GM03348 (cell line): ENCODE measurements around the gene RASGEF1B.
"Not testable (repeated sequence)": the region's sequence is repeated elsewhere in the genome, so short reads cannot be mapped to it uniquely, and the experiment has no call there.

Experiments
- DNase-seq: peaks from one replicate; pipeline ENCODE4 v3.0.0; 2012; ENCODE audit warnings: low spot score

Gene RASGEF1B

GRCh38 chr4:81429031-81429430, 42.7 kb downstream of the RASGEF1B start:
- no peak for DNase-seq

GRCh38 chr4:81428002-81428401, 43.7 kb downstream of the RASGEF1B start:
- no peak for DNase-seq

- no peak for DNase-seq
These were observed 44.3 kb downstream of the RASGEF1B start for GRCh38 chr4:81427344-81427821.

- no peak for DNase-seq
These were observed 44.9 kb downstream of the RASGEF1B start for GRCh38 chr4:81426770-81427289.

DNA sequence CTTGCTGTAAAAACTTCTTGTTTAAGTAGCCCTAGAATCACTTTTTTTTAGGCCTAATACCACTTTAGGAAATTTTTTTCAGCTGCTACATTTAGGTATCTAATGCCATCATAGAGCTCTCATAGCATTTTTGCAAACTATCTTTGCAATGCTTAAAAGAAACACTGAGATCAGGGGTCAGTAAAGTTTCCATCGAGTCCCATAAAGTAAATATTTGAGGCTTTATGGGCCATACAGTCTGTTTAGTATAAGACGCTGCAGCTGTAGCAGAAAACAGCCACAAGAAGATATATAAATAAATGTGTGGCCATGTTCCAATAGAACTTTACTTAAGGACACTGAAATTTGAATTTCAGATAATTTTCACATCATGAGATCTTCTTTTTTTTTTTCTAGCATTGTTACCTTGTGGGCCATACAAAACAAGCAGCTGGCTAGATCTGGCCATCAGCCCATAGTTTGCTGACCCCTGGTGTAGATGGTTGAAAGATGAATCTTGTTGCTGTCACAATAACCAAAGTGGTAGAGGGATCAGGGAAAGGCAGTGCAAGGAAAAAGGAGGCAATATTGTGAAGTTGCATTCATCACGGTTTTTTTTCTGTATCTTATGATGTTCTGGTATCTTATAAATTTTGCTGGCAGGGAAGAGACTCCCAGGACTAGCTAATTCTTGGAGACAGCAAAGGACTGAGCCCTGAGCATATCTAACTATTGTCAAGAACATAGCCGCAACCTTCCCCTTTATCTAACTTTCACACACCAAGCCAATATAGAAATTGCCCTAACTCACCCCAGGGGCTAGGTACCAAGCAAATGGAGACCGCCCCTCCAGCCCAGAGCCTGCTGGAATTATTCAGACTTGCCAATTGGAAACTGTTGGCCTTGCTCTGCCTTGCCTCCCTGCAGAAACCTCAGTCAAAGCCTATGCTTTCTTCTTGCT, 46.6 kb downstream of the RASGEF1B start:
- DNase-seq: no peak

DNA sequence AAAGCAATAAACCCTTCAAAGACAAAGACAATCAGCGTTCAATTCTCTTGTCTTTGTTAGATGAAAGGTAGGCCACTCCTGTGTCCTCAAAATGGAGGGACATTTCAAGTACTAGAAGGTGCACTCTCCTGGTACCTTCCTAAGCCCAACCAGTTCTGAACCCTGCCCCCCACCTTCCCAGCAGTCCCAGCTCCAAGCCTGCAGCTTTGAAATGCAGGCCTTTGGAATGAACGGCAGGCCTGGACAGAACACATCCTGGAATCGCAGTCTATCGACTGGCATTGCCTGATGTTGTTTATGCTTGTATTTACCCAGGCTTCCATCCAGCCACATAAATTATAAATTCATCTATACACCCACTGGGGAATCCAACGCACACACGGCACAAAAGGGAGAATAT, 47.4 kb downstream of the RASGEF1B start:
- no peak for DNase-seq

DNA sequence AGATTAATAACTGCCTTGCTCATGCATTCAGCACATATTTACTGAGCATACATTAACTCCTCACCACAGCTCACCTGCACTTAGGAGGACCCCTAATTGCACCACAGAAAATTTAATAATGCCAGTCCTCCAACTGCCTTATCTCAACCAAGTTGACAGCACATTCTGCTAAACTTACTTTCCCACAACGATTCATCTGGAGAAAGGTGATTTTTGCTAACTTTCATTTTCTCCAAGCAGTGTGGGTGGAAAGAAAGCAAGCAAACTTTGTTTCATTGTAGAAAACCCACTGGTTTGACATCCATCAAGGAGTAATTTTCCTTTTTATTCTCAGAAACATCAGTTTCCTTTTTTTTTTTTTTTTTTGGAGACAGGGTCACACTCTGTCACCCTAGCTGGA, 49.1 kb downstream of the RASGEF1B start:
- no peak for DNase-seq

DNA sequence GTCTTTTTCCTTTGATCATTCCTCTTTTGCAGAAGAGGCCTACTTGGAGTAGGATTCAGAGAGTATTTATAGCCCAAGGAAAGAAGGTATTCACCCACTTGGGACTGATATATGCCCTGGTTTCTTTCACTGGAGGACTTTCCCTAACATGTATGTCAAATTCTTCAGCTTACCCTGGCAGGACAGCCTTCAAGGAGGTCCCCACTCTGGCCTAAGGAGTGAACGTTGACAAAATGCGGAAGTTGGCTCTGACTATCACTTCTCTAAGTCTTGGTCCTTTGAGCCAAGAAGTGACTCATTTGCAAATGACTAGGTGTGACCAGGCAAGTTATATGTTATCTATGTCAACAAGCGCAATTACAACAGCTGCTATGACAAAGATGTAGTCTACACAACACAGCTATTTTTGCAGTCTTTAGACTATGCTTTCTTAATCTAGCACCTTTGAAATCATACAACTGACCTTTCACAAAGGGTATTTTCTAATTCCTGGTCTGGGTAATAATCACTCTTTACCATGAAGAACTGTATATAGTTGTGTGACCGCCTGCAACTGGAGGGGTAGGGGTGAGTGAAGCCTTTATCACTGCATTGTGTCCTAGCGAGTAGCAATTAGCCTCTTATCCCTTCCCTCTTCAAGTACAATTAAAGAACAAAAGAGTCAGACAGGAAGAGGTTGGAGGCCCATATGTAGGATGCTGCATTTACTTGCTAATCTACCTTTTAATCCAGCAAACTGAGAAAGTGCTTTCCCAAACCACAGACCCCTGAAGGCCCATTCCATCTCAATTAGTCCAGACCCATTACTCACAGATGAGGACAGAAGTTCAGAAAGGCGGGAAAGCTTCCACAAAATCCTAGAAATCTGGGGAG, 50.1 kb downstream of the RASGEF1B start:
- no peak for DNase-seq

DNA sequence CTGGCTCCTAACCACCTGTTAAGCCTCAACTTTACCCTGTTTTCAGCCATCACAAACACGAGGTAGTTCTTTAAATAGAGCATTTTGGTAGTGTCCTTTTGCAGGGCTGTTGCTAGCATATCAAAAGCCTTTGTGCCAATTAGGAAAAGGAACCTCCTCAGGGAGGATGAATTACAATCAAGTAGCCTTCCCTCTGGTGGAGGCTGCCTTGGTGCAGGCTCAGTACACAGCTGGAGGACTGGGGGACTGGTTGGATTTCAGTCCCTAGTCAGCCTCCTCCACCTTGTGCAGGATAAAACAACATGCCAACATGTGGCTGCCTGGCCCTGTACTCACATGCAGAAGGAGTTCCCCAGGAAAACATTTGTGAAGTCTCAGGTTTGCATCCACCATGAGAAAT, 53.1 kb downstream of the RASGEF1B start:
- no peak for DNase-seq

DNA sequence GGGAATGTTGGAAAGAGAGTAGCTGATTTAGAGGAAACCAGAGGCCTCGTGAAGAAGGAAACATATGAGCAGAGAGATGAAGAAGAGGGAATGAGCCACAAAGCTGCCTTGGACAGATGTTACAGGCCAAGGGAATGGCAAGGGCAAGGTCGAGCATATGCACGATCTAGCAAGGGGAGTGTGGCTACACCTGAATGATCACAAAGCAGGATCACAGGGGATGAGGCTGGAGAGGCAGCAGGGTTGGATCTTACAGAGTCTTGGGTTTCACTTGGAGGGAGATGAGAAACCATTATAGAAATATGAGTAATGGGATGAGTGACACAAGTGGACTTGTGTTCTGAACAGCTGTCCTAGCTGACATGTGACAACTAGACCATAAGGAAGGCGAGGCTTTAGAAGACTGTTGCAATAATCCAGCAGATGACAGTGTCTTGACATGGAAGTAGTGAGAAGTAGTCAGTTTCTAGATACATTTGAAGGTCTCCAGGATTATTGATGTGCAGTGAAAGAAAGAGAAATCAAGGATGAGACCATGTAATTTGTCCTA, 58.7 kb downstream of the RASGEF1B start:
- no peak for DNase-seq

DNA sequence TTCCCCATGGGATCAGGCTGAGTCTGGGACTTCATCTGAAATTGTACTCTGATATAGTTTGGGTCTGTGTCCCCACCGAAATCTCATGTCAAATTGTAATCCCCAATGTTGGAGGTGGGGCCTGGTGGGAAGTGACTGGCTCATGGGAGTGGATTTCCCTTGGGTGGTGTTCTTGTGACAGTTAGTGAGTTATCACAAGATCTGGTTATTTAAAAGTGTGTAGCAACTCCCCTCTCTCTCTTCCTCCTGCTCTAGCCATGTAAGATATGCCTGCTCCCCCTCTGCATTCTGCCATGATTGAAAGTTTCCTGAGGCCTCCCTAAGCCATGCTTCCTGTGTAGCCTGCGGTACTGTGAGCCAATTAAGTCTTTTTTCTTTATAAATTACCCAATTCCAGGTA, 61.0 kb downstream of the RASGEF1B start:
- DNase-seq: no peak

DNA sequence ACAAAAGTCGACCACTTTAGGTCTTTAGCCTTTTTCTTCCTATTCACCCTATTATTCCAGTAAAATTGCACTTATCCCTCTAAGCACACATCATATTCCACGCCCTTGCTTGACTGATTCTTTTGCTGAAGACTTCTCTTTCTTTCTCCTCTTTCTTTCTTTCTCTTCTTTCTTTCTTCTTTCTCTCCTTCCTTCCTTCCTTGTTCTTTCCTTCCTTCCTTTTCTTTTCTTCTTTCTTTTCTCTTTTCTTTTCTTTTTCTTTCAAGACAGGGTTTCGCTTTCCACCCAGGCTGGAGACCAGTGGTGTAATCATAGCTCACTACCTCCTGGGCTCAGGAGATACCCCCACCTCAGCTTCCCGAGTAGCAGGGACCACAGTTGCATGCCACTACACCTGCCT, 61.9 kb downstream of the RASGEF1B start:
- no peak for DNase-seq

DNA sequence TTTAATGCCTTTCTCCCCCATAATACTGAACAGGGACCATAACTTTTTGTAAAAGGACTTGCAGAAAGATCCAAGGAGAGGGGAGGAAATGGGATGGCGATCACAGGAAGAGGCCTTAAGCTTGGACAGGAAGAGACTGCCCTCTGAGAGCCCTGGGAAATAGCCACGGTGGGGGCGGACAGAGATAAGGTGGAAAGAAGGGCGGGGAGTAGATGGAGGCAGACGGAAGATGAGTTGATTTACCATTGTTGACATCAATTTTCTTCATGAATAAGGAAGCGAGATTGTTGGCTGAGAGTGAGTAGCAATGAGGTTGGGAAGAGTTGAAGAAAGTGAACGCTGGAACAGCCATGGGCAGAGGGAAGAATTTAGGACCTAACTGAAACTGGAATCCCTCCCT, 63.4 kb downstream of the RASGEF1B start:
- DNase-seq: no peak

GRCh38 chr4:81407726-81408125, 64.0 kb downstream of the RASGEF1B start:
- no peak for DNase-seq

DNA sequence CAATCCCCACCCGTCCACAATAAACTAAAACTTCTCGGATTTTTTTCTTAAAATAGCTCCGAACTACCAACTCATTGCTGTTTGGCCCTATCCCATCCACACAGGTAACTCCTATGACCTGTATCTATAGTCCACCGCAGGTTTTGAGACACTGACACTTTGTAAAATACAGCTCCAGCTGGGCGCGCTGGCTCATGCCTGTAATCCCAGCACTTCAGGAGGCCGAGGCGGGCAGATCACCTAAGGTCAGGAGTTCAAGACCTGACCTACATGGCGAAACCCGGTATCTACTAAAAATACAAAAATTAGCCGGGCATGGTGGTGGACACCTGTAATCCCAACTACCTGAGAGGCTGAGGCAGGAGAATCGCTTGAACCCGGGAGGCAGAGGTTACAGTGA, 65.2 kb downstream of the RASGEF1B start:
- DNase-seq: not testable (repeated sequence)

DNA sequence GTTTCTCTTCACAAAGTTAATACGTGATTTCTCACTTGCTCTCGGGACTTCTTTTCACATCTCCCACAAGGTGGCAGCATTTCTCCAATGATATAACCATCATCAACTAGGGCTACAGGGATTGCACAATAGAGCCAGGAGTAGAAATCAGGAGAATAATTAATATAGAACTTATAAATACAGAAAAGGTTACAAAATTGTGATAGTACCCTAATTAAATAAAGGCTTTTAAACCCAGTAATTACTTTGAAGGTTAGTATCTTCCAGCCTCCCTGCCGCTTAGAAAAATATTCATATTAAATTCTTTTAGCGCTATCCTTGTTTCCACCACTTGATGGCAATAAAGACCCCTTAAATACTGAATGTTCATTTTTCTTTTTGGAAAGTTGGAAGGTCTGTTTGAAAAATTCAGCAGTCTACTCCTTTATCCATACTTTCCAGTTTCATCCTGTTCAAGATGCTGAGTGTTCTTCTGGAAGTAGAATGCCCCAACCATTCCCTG, 65.8 kb downstream of the RASGEF1B start:
- DNase-seq: peak; percentile 86

DNA sequence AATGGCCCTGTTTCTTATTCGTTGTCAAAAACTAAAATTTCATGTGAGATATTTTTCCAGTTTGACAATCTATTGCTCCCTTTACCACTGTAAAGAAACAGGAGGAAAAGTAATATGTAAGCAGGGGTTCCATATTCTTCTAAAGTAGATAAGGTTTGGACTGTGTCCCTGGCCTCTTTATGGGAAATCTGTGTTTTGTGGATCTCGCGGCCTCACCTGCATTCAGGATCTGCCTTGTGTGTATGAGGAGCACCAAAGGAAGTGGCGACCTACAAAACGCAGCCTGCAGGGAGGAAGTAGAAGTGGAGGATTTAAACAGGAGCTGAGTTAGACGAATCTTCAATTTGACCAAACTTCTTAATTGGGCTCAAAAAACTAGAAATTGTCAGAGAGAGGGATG, 67.0 kb downstream of the RASGEF1B start:
- DNase-seq: no peak

DNA sequence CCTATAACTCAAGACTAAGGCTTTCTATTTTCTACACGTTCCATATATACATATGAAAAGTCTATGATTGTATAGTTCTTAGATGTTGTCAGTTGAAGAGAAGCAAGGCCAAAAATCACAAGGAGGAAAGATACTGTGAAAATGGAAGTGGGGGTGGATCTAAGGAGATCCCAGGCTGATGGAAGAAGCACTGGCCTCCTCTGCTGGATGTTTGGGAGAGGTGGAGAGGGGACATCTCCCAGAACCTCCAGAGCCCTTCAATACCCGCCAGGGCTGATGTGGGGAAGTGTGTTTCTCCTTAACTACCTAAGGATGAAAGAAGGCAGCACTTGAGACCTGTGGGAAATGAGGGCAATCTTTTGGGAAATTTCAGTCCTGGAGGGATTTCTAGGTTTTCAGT, 67.4 kb downstream of the RASGEF1B start:
- DNase-seq: no peak

DNA sequence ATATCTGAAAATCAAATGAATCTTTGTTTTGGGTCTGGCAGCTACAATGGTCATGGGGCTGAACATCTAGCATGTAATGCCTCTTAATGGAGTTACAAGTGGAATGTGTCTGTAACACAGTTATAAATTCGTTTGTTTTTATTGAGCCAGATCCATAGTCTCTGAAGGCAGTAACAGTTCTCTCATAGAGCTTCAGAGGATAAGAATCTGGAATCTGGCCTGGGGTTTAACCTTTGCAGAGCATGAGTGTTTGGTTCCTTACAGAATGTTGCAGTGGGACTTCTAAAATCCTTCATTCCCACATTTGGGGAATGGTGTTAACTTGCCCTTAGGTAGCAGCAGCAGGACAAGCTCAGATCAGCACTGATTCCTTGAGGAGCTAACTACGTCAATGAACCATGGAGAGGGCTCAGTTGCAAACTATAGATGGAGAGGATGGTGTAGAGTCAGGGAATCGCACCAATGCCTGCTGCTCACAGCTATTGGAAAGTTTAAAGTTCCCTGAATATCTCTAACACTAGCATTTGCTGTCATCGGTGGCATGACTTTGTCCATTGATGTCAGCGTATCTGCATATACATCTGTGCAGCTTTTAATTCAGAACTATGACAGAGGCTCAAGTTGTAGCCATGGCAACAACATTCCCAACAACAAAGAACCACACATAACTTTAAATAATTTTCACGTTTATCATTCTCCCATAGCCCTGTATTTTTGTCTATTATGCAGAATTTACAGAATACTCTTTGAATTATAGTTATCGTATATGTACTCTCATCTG, 72.2 kb downstream of the RASGEF1B start:
- DNase-seq: no peak

DNA sequence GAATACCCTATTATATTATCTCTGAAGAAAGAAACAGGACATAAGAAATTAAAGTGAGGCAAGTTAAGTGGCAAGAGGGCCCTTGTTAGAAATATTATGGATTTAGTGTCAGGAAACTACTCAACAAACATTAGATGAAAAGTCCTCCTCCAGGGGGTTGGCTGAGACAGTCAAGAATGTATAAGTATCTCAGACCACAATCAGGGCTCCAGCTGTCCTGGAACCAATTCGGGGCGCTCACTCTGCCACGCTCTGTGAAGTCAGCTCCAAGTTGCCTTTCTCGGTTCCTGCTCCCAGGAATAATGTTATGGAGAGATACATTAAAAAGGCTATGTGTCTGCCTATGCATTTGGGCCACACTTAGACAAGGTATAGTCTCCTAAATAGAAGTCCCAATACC, 73.3 kb downstream of the RASGEF1B start:
- no peak for DNase-seq

- no peak for DNase-seq
These were observed 74.1 kb downstream of the RASGEF1B start for GRCh38 chr4:81397635-81398034.
